Activated CD4-positive, alpha-beta T cell treated with anti-CD3 and anti-CD28 coated beads, Interleukin-2, amount 10 ng/mL, durations not matched to agents 24 days and 14 days (primary cell): ENCODE results near the gene CHRNA4. TPM values are rescaled to one million over a fixed set of nuclear protein-coding genes. Genes with fewer than 3 reads are reported as not detected.
"Not testable (repeated sequence)": the region's sequence is repeated elsewhere in the genome, so short reads cannot be mapped to it uniquely, and the experiment has no call there.

Experiments used
- DNase-seq: peaks from one replicate; pipeline ENCODE4 v3.0.0; 2022
- H3K27ac Mint-ChIP-seq: one replicate; pipeline ENCODE4 v1.8.0; 2022; ENCODE audit warnings: mild to moderate bottlenecking, mixed read lengths
- H3K27me3 Mint-ChIP-seq: one replicate; pipeline ENCODE4 v1.8.0; 2022; ENCODE audit warnings: mixed read lengths
- H3K36me3 Mint-ChIP-seq: one replicate; pipeline ENCODE4 v1.8.0; 2022; ENCODE audit warnings: low read depth, mild to moderate bottlenecking, mixed read lengths
- H3K4me1 Mint-ChIP-seq: one replicate; pipeline ENCODE4 v1.8.0; 2021; ENCODE audit warnings: mixed read lengths
- H3K4me3 Mint-ChIP-seq: one replicate; pipeline ENCODE4 v1.8.0; 2022; ENCODE audit warnings: mild to moderate bottlenecking, moderate library complexity, mixed read lengths
- H3K9me3 Mint-ChIP-seq: one replicate; pipeline ENCODE4 v1.8.0; 2021; ENCODE audit warnings: mixed read lengths
- intact Hi-C: fragments of 100-400 bp; cut with micrococcal nuclease; formaldehyde crosslinking; loops from one replicate; pipeline ENCODE4 v1.15.1; 2023
- total RNA-seq: library from RNA; stranded (reverse); gene quantifications from 2 replicates; pipeline ENCODE4 v1.2.3, GENCODE V29; 2022

CHRNA4 gene
- total RNA-seq, 1 donor from 2014 or later, result not detected

GRCh38 chr20:63336232-63336752 is 24.9 kb downstream of the CHRNA4 start:
- H3K27me3 Mint-ChIP-seq, result peaks cover 8% of the 10 kb centered on the region
- H3K27ac Mint-ChIP-seq, result no peak overlapping the region
- intact Hi-C loops, result no loop called here

GRCh38 chr20:63335711-63336110 is 25.4 kb downstream of the CHRNA4 start:
- Mint-ChIP-seq H3K27ac (no peak overlapping the region), H3K27me3 (peaks cover 8% of the 10 kb centered on the region), H3K4me3 (no peak overlapping the region), H3K4me1 (no peaks in the 10 kb centered on the region), H3K36me3 (no peaks in the 10 kb centered on the region), H3K9me3 (peaks cover 7% of the 10 kb centered on the region)
- no peak for DNase-seq
- intact Hi-C loops, result no loop called here

More at GRCh38 chr20:63336232-63336752, 24.9 kb downstream of the CHRNA4 start:
- no peaks in the 10 kb centered on the region for H3K4me1 Mint-ChIP-seq
- peaks cover 7% of the 10 kb centered on the region for H3K9me3 Mint-ChIP-seq
- no peaks in the 10 kb centered on the region for H3K36me3 Mint-ChIP-seq
- no peak overlapping the region for H3K4me3 Mint-ChIP-seq
- no peak for DNase-seq

GRCh38 chr20:63335060-63335459 is 26.1 kb downstream of the CHRNA4 start:
- H3K4me1 Mint-ChIP-seq, H3K27ac Mint-ChIP-seq, DNase-seq, H3K36me3 Mint-ChIP-seq, H3K9me3 Mint-ChIP-seq, intact Hi-C loops, H3K4me3 Mint-ChIP-seq, H3K27me3 Mint-ChIP-seq: not testable (repeated sequence)

- DNase-seq, result no peak
- H3K4me3 Mint-ChIP-seq, result no peak overlapping the region
- H3K36me3 Mint-ChIP-seq, result no peaks in the 10 kb centered on the region
- intact Hi-C loops, result no loop called here
- peaks cover 8% of the 10 kb centered on the region for H3K27me3 Mint-ChIP-seq
- no peaks in the 10 kb centered on the region for H3K4me1 Mint-ChIP-seq
- H3K27ac Mint-ChIP-seq, result no peak overlapping the region
- H3K9me3 Mint-ChIP-seq, result peaks cover 7% of the 10 kb centered on the region
Observed at GRCh38 chr20:63334356-63334755, 26.8 kb downstream of the CHRNA4 start.

- H3K9me3 Mint-ChIP-seq, result peaks cover 7% of the 10 kb centered on the region
- H3K36me3 Mint-ChIP-seq, result no peaks in the 10 kb centered on the region
- H3K27me3 Mint-ChIP-seq, result peaks cover 7% of the 10 kb centered on the region
- H3K4me3 Mint-ChIP-seq, result no peak overlapping the region
- H3K27ac Mint-ChIP-seq, result no peak overlapping the region
- DNase-seq, result no peak
- intact Hi-C loops, result no loop called here
- H3K4me1 Mint-ChIP-seq, result no peaks in the 10 kb centered on the region
Observed at GRCh38 chr20:63333241-63333836, 27.8 kb downstream of the CHRNA4 start.

- no peak for DNase-seq
- intact Hi-C loops, result no loop called here
- H3K4me3 Mint-ChIP-seq, result no peak overlapping the region
- H3K27ac Mint-ChIP-seq, result no peak overlapping the region
- peaks cover 7% of the 10 kb centered on the region for H3K9me3 Mint-ChIP-seq
- no peaks in the 10 kb centered on the region for H3K4me1 Mint-ChIP-seq
- peaks cover 3% of the 10 kb centered on the region for H3K27me3 Mint-ChIP-seq
- H3K36me3 Mint-ChIP-seq, result no peaks in the 10 kb centered on the region
Observed at GRCh38 chr20:63332488-63333240, 28.5 kb downstream of the CHRNA4 start.

- Mint-ChIP-seq H3K36me3 (no peaks in the 10 kb centered on the region), H3K27ac (no peak overlapping the region), H3K9me3 (peaks cover 7% of the 10 kb centered on the region), H3K27me3 (peaks cover 3% of the 10 kb centered on the region), H3K4me1 (no peaks in the 10 kb centered on the region), H3K4me3 (no peak overlapping the region)
- no peak for DNase-seq
- intact Hi-C loops, result no loop called here
Observed at GRCh38 chr20:63331741-63332400, 29.3 kb downstream of the CHRNA4 start.

- no peak for DNase-seq
- no peaks in the 10 kb centered on the region for H3K36me3 Mint-ChIP-seq
- H3K27me3 Mint-ChIP-seq, result peaks cover 3% of the 10 kb centered on the region
- intact Hi-C loops, result no loop called here
- peaks cover 7% of the 10 kb centered on the region for H3K9me3 Mint-ChIP-seq
- no peak overlapping the region for H3K27ac Mint-ChIP-seq
- no peak overlapping the region for H3K4me3 Mint-ChIP-seq
- no peaks in the 10 kb centered on the region for H3K4me1 Mint-ChIP-seq
Observed at GRCh38 chr20:63330940-63331339, 30.2 kb downstream of the CHRNA4 start.

GRCh38 chr20:63330084-63330760 is 30.9 kb downstream of the CHRNA4 start:
- intact Hi-C loops, result no loop called here
- DNase-seq, result no peak
- no peaks in the 10 kb centered on the region for H3K4me1 Mint-ChIP-seq
- no peaks in the 10 kb centered on the region for H3K27me3 Mint-ChIP-seq
- H3K27ac Mint-ChIP-seq, result no peak overlapping the region
- peaks cover 7% of the 10 kb centered on the region for H3K9me3 Mint-ChIP-seq
- H3K36me3 Mint-ChIP-seq, result no peaks in the 10 kb centered on the region
- no peak overlapping the region for H3K4me3 Mint-ChIP-seq

GRCh38 chr20:63329331-63330083 is 31.6 kb downstream of the CHRNA4 start:
- DNase-seq, result no peak
- Mint-ChIP-seq H3K27ac (no peak overlapping the region), H3K4me3 (no peak overlapping the region), H3K36me3 (no peaks in the 10 kb centered on the region), H3K27me3 (no peaks in the 10 kb centered on the region), H3K4me1 (no peaks in the 10 kb centered on the region), H3K9me3 (peaks cover 7% of the 10 kb centered on the region)
- intact Hi-C loops, result no loop called here

GRCh38 chr20:63328718-63329275 is 32.4 kb downstream of the CHRNA4 start:
- Mint-ChIP-seq H3K4me3 (no peak overlapping the region), H3K27ac (no peak overlapping the region), H3K27me3 (no peaks in the 10 kb centered on the region), H3K9me3 (peaks cover 7% of the 10 kb centered on the region), H3K36me3 (no peaks in the 10 kb centered on the region), H3K4me1 (no peaks in the 10 kb centered on the region)
- intact Hi-C loops, result no loop called here
- DNase-seq, result no peak

GRCh38 chr20:63328026-63328700 is 33.0 kb downstream of the CHRNA4 start:
- H3K36me3 Mint-ChIP-seq, result no peaks in the 10 kb centered on the region
- H3K27me3 Mint-ChIP-seq, result peaks cover 1% of the 10 kb centered on the region
- intact Hi-C loops, result no loop called here
- no peak for DNase-seq
- no peaks in the 10 kb centered on the region for H3K4me1 Mint-ChIP-seq
- H3K4me3 Mint-ChIP-seq, result no peak overlapping the region
- H3K27ac Mint-ChIP-seq, result no peak overlapping the region
- H3K9me3 Mint-ChIP-seq, result peaks cover 7% of the 10 kb centered on the region
